Liver (tissue), 9 donors: ENCODE data around the gene TCEA2. TPM values are rescaled to one million over a fixed set of nuclear protein-coding genes. Genes with fewer than 3 reads are reported as not detected.

Experiments
- DNase-seq: peaks from one replicate; pipeline ENCODE4 v3.0.0-alpha.2; 2017; ENCODE audit warnings: low spot score
- H3K27ac ChIP-seq, 2 donors: one replicate each; pipeline ENCODE4 v1.7.0; 2013; ENCODE audit warnings: inconsistent platforms in 2 of 2, low read length in 2 of 2, control low read depth in 1 of 2, low read depth in 1 of 2, mild to moderate bottlenecking in 1 of 2
- H3K27me3 ChIP-seq, 4 donors: one replicate each; pipeline versions ENCODE4 v1.6.1 to v1.7.0; 2013; ENCODE audit warnings: low read length in 3 of 4, inconsistent platforms in 1 of 4, mild to moderate bottlenecking in 1 of 4, moderate library complexity in 1 of 4; ENCODE audit not compliant: control insufficient read depth in 4 of 4, insufficient read depth in 4 of 4
- H3K36me3 ChIP-seq, 4 donors: one replicate each; pipeline versions ENCODE4 v1.6.1 to v1.7.0; 2013; ENCODE audit warnings: low read length in 3 of 4, mild to moderate bottlenecking in 3 of 4, low read depth in 1 of 4, moderate library complexity in 1 of 4; ENCODE audit not compliant: control insufficient read depth in 4 of 4, insufficient read depth in 3 of 4
- H3K4me1 ChIP-seq, 4 donors: one replicate each; pipeline versions ENCODE4 v1.6.1 to v1.7.0; 2013; ENCODE audit warnings: low read length in 3 of 4, mild to moderate bottlenecking in 3 of 4, moderate library complexity in 1 of 4; ENCODE audit not compliant: control insufficient read depth in 4 of 4, insufficient read depth in 4 of 4
- H3K4me3 ChIP-seq, 3 donors: one replicate each; pipeline versions ENCODE4 v1.6.1 to v1.7.0; 2013; ENCODE audit warnings: low read length in 3 of 3, control low read depth in 1 of 3, low read depth in 1 of 3, mild to moderate bottlenecking in 1 of 3
- H3K9ac ChIP-seq, 2 donors: one replicate each; pipeline ENCODE4 v1.7.0; 2013; ENCODE audit warnings: low read length in 2 of 2, mild to moderate bottlenecking in 2 of 2, moderate library complexity in 2 of 2, control low read depth in 1 of 2, low read depth in 1 of 2
- H3K9me3 ChIP-seq, 4 donors: one replicate each; pipeline versions ENCODE4 v1.6.1 to v1.7.0; 2013; ENCODE audit warnings: low read length in 3 of 4; ENCODE audit not compliant: control insufficient read depth in 4 of 4
- EGR1 ChIP-seq, 2 donors: IDR thresholded peaks; 2 replicates each; pipeline ENCODE4 v1.6.1; 2016 to 2018; ENCODE audit warnings: antibody characterized with exemption in 2 of 2, low read depth in 2 of 2
- FOXA1 ChIP-seq: IDR thresholded peaks from 2 replicates; pipeline ENCODE4 v1.6.1; 2016; ENCODE audit warnings: antibody characterized with exemption
- FOXA2 ChIP-seq: IDR thresholded peaks from 2 replicates; pipeline ENCODE4 v1.6.1; 2016; ENCODE audit warnings: antibody characterized with exemption
- GABPA ChIP-seq, 2 donors: IDR thresholded peaks in 1 of 2; conservative IDR thresholded peaks in 1 of 2; 2 replicates each; pipeline ENCODE4 v1.6.1; 2016; ENCODE audit warnings: antibody characterized with exemption in 2 of 2, mild to moderate bottlenecking in 1 of 2, moderate library complexity in 1 of 2
- HNF4A ChIP-seq, 2 donors: conservative IDR thresholded peaks; 2 replicates each; pipeline ENCODE4 v1.6.1; 2016; ENCODE audit warnings: antibody characterized with exemption in 2 of 2, mild to moderate bottlenecking in 2 of 2
- HNF4G ChIP-seq: IDR thresholded peaks from 2 replicates; pipeline ENCODE4 v1.6.1; 2016; ENCODE audit warnings: antibody characterized with exemption
- JUND ChIP-seq, 2 donors: IDR thresholded peaks; 2 replicates each; pipeline ENCODE4 v1.6.1; 2016; ENCODE audit warnings: antibody characterized with exemption in 2 of 2
- NR2F2 ChIP-seq: IDR thresholded peaks from 2 replicates; pipeline ENCODE4 v1.6.1; 2016; ENCODE audit warnings: antibody characterized with exemption
- SP1 ChIP-seq: IDR thresholded peaks from 2 replicates; pipeline ENCODE4 v1.6.1; 2018; ENCODE audit warnings: antibody characterized with exemption, mild to moderate bottlenecking
- TAF1 ChIP-seq: conservative IDR thresholded peaks from 2 replicates; pipeline ENCODE4 v1.6.1; 2016; ENCODE audit warnings: antibody characterized with exemption, mild to moderate bottlenecking
- YY1 ChIP-seq: IDR thresholded peaks from 2 replicates; pipeline ENCODE4 v1.6.1; 2016; ENCODE audit warnings: antibody characterized with exemption, mild to moderate bottlenecking
- WGBS: extraction: QIAGEN DNeasy Blood & Tissue Kit; methylation state at CpG from one replicate; pipeline ENCODE4 v1.1.7; 2013; 5-methylcytosine and 5-hydroxymethylcytosine counted together
- polyA plus RNA-seq, 2 donors: library from polyadenylated mRNA; stranded (reverse) in 1 of 2; unstranded in 1 of 2; fragments of 200-250 nt in 1 of 2; fragments of >200 nt in 1 of 2; fragmentation: Nextera tagmentation in 1 of 2; extraction: Ambion mirVana in 1 of 2; gene quantifications; one replicate each; pipeline versions ENCODE4 v1.2.1 to v1.2.3, GENCODE V29; 2013 to 2015
- total RNA-seq, 2 donors: library from RNA; depleted of rRNA; stranded (reverse); fragments of >200 nt; gene quantifications; one replicate each; pipeline ENCODE4 v1.2.3, GENCODE V29; 2014
- TF ChIP-seq, protein P1 (sequence below): IDR thresholded peaks from 2 replicates; pipeline ENCODE4 v1.6.1; 2016; ENCODE audit warnings: antibody characterized with exemption
- TF ChIP-seq, protein P2 (sequence below): IDR thresholded peaks from 2 replicates; pipeline ENCODE4 v1.6.1; 2016; ENCODE audit warnings: antibody characterized with exemption
- donor health status: healthy.
- donor health status: healthy.
- donor health status: healthy.
- donor health status: healthy.
- donor health status: healthy.

TCEA2 gene
- total and polyA plus RNA-seq, 4 donors, result 4.6 to 22.6 (median 11.8) TPM

DNA sequence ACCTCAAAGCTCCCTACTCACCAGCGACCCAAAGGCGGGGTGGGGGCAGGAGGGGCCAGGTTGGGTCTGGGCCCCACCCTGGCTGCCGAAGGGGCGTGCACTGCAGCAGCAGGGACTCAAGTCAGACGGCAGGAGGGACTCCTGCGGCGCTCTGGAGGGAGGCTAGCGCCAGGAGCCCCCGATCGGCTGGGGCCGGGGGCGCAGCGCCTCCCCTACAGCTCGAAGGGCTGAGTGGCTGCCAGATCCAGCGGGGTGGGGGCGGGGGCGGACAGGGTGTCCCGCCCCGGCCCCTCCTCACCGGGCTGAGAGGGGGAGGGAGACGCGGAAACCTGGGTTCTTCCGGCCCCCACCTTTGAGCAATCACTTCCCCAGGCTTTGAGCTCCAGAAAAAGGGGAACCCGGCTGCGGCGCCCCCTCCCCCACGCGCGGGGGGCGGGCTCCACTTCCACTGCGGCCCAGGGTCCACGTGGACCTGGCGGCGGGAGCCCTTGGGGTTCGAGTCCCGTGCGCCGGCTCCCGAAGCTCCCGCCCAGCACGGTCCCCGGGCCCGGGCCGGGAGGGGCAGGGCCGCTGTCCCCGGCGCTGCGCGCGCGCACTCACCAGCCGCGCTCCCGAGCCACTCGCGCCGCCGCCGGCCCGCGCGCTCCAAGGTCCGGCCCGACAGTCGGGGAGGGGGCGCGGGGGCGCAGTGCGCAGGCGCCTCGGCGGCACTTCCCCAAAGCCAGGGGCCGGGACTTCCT is 16.4 kb downstream of the TCEA2 start, which contains the start of gene RGS19:
TSS of gene RGS19 (minus strand) at position 246 of the 740 bp plus-strand sequence. CDS start 2,632 bp downstream, outside the sequence.
- no peaks in the 10 kb centered on the region for H3K36me3 ChIP-seq
- H3K9ac ChIP-seq, result peak within 1 kb of the TSS; percentile 1 to 25
- no peak for TF ChIP-seq NR2F2
- no peak for TF ChIP-seq JUND (IDR thresholded peaks at IDR 0.05)
- no peak for TF ChIP-seq EGR1 (IDR thresholded peaks at IDR 0.05; ENCODE audit: low read depth in 2 of 2)
- no peak for TF ChIP-seq YY1
- TF ChIP-seq HNF4A (conservative IDR thresholded peaks at IDR 0.05), result no peak
- TF ChIP-seq, protein P1, sequence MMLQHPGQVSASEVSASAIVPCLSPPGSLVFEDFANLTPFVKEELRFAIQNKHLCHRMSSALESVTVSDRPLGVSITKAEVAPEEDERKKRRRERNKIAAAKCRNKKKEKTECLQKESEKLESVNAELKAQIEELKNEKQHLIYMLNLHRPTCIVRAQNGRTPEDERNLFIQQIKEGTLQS, result no peak
- TF ChIP-seq FOXA2, result no peak
- no peak for TF ChIP-seq HNF4G
- TF ChIP-seq, protein P2, sequence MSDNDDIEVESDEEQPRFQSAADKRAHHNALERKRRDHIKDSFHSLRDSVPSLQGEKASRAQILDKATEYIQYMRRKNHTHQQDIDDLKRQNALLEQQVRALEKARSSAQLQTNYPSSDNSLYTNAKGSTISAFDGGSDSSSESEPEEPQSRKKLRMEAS, result no peak
- no peaks in the 10 kb centered on the region for H3K27me3 ChIP-seq
- peak; percentile 55 for DNase-seq
- peak within 1 kb of the TSS; percentile 50 to 74 for H3K27ac ChIP-seq
- H3K4me1 ChIP-seq, result peaks cover 14 to 35% (median 19%) of the 10 kb centered on the region in 4 donors
- 1% methylated on average over 73 of the region's 73 CpGs for WGBS
- no peaks in the 10 kb centered on the region for H3K9me3 ChIP-seq
- H3K4me3 ChIP-seq, result peak within 1 kb of the TSS; percentile 45 to 66 (median 61)

DNA sequence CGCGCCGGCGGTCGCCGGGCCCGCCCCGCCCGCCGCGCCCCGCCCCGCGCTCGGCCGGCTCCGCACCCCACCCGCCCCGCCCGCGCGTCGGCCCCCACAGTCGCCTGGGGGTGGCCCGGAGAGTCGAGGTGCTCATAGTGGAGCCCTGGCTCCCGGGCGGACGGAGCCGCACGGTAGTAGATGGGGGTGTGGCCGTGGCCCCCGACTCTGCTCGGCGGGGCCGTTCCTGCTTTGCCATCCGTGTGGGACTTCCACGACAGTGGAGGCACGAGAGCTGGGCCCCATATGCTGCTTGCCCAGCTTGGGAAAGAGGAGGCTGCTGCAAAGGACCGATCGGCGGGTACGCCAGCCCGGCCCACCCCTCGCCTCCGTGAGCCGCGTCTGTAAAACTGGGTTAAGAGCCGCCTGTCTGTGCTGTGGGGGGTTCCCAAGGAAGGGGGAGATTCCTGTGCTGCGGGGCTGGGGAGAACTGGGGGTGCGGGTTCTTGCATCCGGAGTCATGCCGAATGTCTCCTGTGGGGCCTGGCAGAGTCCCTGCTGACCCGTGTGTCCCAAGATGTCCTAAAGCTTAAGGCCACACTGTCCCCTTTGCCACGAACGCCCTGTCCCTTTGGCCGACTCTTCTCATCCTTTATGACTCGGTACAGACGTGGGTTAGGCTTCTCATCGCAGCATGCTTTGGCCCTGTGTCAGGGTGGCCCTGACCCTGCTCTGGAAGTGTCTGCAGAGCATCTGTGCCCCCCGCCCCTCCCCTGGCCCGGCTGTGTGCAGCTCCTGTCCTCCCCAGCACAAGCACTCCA is 17.2 kb downstream of the TCEA2 start, which contains the start of gene OPRL1:
TSS of gene OPRL1 (plus strand) at position 70 of the 800 bp plus-strand sequence. CDS start 12,639 bp downstream, outside the sequence.
- Histone ChIP-seq H3K27me3 (peaks cover 0 to 6% (median 0%) of the 10 kb centered on the region in 4 donors), H3K9ac (peak within 1 kb of the TSS; percentile 1 to 25), H3K9me3 (no peaks in the 10 kb centered on the region), H3K4me1 (peaks cover 14 to 35% (median 19%) of the 10 kb centered on the region in 4 donors), H3K27ac (peak within 1 kb of the TSS; percentile 50 to 74), H3K36me3 (no peaks in the 10 kb centered on the region), H3K4me3 (peak within 1 kb of the TSS; percentile 45 to 66 (median 61))
- no peak for DNase-seq
- TF ChIP-seq YY1, result no peak
- TF ChIP-seq HNF4A (conservative IDR thresholded peaks at IDR 0.05), result no peak
- no peak for TF ChIP-seq FOXA2
- TF ChIP-seq TAF1, result no peak
- no peak for TF ChIP-seq GABPA (IDR thresholded peaks at IDR 0.05 in 1 of 2, conservative IDR thresholded peaks at IDR 0.05 in 1 of 2)
- TF ChIP-seq SP1, result no peak
- TF ChIP-seq, protein P2, result no peak
- TF ChIP-seq FOXA1, result no peak
- TF ChIP-seq, protein P1, result no peak
- WGBS, result 18% methylated on average over 62 of the region's 62 CpGs
